SK-N-SH treated with all-trans-retinoic acid at 6 μM for 48 hours (cell line): ENCODE measurements around the gene SFRP2.

Source experiments
- ESRRG ChIP-seq: fragments of 250-450 bp; sonication (Bioruptor Pico); IDR thresholded peaks from 2 replicates; pipeline ENCODE4 v1.6.1; 2021; ENCODE audit warnings: mild to moderate bottlenecking
- OSR1 ChIP-seq: fragments of 250-450 bp; sonication (Bioruptor Pico); IDR thresholded peaks from 2 replicates; pipeline ENCODE4 v1.8.0; 2022; ENCODE audit warnings: moderate library complexity, mild to moderate bottlenecking, inconsistent platforms
- ZFP3 ChIP-seq: fragments of 250-450 bp; sonication (Bioruptor Pico); IDR thresholded peaks from 2 replicates; pipeline ENCODE4 v1.5.0; 2020; ENCODE audit warnings: mild to moderate bottlenecking, moderate library complexity
- TF ChIP-seq, protein P1 (sequence below): fragments of 250-450 bp; sonication (Bioruptor Pico); IDR thresholded peaks from 2 replicates; pipeline ENCODE4 v1.5.0; 2020; ENCODE audit warnings: mild to moderate bottlenecking, moderate library complexity
- TF ChIP-seq, protein P2 (sequence below): fragments of 250-450 bp; sonication (Bioruptor Pico); IDR thresholded peaks from 2 replicates; pipeline ENCODE4 v1.8.0; 2020; ENCODE audit warnings: mild to moderate bottlenecking, moderate library complexity, borderline replicate concordance

DNA sequence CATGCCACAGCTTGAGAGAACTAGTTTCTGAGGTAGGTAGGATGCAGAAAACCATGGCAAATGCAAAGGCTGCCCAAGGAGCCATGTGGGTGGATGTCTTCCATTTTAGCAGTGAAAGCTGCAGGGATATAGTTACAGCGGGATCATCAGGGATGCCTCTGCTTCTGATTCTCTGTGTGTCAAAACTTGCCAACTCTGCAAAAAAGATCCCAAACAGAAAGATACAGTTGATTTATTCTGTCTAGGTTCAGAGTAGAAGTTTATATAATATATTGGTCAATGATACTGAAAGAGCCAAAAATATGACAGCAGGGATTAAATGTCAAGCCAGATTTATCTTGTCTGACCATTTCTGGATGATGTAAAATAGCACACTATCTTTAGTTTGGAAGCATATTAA, 42.4 kb upstream of the SFRP2 start:
- TF ChIP-seq ZFP3 (CRISPR knock-in tag) (no peak), OSR1 (CRISPR knock-in tag) (no peak), ESRRG (CRISPR knock-in tag) (no peak)
- TF ChIP-seq, protein P1, sequence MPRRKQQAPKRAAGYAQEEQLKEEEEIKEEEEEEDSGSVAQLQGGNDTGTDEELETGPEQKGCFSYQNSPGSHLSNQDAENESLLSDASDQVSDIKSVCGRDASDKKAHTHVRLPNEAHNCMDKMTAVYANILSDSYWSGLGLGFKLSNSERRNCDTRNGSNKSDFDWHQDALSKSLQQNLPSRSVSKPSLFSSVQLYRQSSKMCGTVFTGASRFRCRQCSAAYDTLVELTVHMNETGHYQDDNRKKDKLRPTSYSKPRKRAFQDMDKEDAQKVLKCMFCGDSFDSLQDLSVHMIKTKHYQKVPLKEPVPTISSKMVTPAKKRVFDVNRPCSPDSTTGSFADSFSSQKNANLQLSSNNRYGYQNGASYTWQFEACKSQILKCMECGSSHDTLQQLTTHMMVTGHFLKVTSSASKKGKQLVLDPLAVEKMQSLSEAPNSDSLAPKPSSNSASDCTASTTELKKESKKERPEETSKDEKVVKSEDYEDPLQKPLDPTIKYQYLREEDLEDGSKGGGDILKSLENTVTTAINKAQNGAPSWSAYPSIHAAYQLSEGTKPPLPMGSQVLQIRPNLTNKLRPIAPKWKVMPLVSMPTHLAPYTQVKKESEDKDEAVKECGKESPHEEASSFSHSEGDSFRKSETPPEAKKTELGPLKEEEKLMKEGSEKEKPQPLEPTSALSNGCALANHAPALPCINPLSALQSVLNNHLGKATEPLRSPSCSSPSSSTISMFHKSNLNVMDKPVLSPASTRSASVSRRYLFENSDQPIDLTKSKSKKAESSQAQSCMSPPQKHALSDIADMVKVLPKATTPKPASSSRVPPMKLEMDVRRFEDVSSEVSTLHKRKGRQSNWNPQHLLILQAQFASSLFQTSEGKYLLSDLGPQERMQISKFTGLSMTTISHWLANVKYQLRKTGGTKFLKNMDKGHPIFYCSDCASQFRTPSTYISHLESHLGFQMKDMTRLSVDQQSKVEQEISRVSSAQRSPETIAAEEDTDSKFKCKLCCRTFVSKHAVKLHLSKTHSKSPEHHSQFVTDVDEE (CRISPR knock-in tag) = no peak
- TF ChIP-seq, protein P2, sequence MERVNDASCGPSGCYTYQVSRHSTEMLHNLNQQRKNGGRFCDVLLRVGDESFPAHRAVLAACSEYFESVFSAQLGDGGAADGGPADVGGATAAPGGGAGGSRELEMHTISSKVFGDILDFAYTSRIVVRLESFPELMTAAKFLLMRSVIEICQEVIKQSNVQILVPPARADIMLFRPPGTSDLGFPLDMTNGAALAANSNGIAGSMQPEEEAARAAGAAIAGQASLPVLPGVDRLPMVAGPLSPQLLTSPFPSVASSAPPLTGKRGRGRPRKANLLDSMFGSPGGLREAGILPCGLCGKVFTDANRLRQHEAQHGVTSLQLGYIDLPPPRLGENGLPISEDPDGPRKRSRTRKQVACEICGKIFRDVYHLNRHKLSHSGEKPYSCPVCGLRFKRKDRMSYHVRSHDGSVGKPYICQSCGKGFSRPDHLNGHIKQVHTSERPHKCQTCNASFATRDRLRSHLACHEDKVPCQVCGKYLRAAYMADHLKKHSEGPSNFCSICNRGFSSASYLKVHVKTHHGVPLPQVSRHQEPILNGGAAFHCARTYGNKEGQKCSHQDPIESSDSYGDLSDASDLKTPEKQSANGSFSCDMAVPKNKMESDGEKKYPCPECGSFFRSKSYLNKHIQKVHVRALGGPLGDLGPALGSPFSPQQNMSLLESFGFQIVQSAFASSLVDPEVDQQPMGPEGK (CRISPR knock-in tag) = no peak
